H1 (cell line): ENCODE results near the gene POLN. TPM values are rescaled to one million over a fixed set of nuclear protein-coding genes. Genes with fewer than 3 reads are reported as not detected.

Source experiments
- CTCF ChIA-PET: fragments of 300-600 bp; sonication (Branson Sonifier 250); formaldehyde crosslinking; loops from one replicate; lab custom pipeline; 2021; ENCODE audit not compliant: partially characterized antibody; lab: Charles Lee
- POLR2A ChIA-PET: fragments of 300-600 bp; sonication (Branson Sonifier 250); formaldehyde crosslinking; loops from one replicate; lab custom pipeline; 2021; ENCODE audit warnings: inconsistent platforms; ENCODE audit not compliant: partially characterized antibody; lab: Charles Lee
- DNase-seq, 2 experiments: peaks; one replicate each; pipeline versions ENCODE4 v3.0.0 to v3.0.0-alpha.2; 2010 to 2022; ENCODE audit warnings: low spot score in 2 of 2, low read depth in 1 of 2, mixed read lengths in 1 of 2
- FAIRE-seq: peaks from 2 replicates; lab custom pipeline; 2011; peaks lifted over from hg19 to GRCh38; lab: Jason Lieb, UNC
- H2AFZ ChIP-seq: 2 replicates; pipeline ENCODE4 v1.8.1; 2012; ENCODE audit warnings: low read length, inconsistent platforms
- H2AK5ac ChIP-seq: 2 replicates; pipeline ENCODE4 v1.6.1; 2013; ENCODE audit warnings: low read depth, low read length
- H2BK120ac ChIP-seq: replicated peaks from 2 replicates; pipeline ENCODE3; 2013; ENCODE audit warnings: low read depth, low read length, inconsistent platforms
- H2BK12ac ChIP-seq: 2 replicates; pipeline ENCODE4 v1.6.1; 2013; ENCODE audit warnings: low read depth, low read length
- H2BK15ac ChIP-seq: 2 replicates; pipeline ENCODE4 v1.6.1; 2013; ENCODE audit warnings: low read length
- H2BK20ac ChIP-seq: 2 replicates; pipeline ENCODE4 v1.6.1; 2013; ENCODE audit warnings: low read length
- H2BK5ac ChIP-seq: 2 replicates; pipeline ENCODE4 v1.6.1; 2013; ENCODE audit warnings: low read depth, low read length
- H3K14ac ChIP-seq: 2 replicates; pipeline ENCODE4 v1.6.1; 2013; ENCODE audit warnings: inconsistent platforms; ENCODE audit not compliant: insufficient read length
- H3K18ac ChIP-seq: 2 replicates; pipeline ENCODE4 v1.6.1; 2013; ENCODE audit warnings: low read length; ENCODE audit errors: extremely low read depth
- H3K23ac ChIP-seq: 2 replicates; pipeline ENCODE4 v1.6.1; 2013; ENCODE audit warnings: inconsistent platforms; ENCODE audit not compliant: insufficient read length
- H3K23me2 ChIP-seq: 2 replicates; pipeline ENCODE4 v1.6.1; 2013; ENCODE audit warnings: low read depth, low read length
- H3K27ac ChIP-seq: 2 replicates; pipeline ENCODE4 v1.6.1; 2011; ENCODE audit warnings: low read depth, low read length, inconsistent platforms
- H3K27me3 ChIP-seq, 4 experiments: replicated peaks in 1 of 4; 1 replicate in 1 of 4; 2 replicates in 3 of 4; pipeline versions ENCODE4 v1.6.1 to v1.8.1; 2011 to 2013; ENCODE audit warnings: low read length in 3 of 4, mild to moderate bottlenecking in 3 of 4, inconsistent platforms in 2 of 4, mixed read lengths in 2 of 4, moderate library complexity in 1 of 4; ENCODE audit not compliant: control insufficient read depth in 3 of 4, insufficient read depth in 3 of 4; ENCODE audit errors: extremely low read depth in 1 of 4
- H3K36me3 ChIP-seq, 4 experiments: 2 replicates each; pipeline versions ENCODE4 v1.6.1 to v1.8.1; 2011 to 2013; ENCODE audit warnings: mild to moderate bottlenecking in 4 of 4, low read length in 3 of 4, moderate library complexity in 2 of 4, control low read depth in 1 of 4, inconsistent platforms in 1 of 4; ENCODE audit not compliant: insufficient read depth in 4 of 4, control insufficient read depth in 2 of 4
- H3K4ac ChIP-seq: replicated peaks from 2 replicates; pipeline ENCODE3; 2013; ENCODE audit warnings: low read length, low read depth, mixed read lengths, inconsistent platforms; ENCODE audit not compliant: insufficient read length
- H3K4me1 ChIP-seq, 4 experiments: replicated peaks in 1 of 4; 1 replicate in 1 of 4; 2 replicates in 3 of 4; pipeline versions ENCODE4 v1.6.1 to v1.8.1; 2011 to 2013; ENCODE audit warnings: low read length in 3 of 4, inconsistent platforms in 2 of 4, mixed read lengths in 1 of 4; ENCODE audit not compliant: insufficient read depth in 4 of 4, control insufficient read depth in 3 of 4
- H3K4me2 ChIP-seq, 2 experiments: 2 replicates each; pipeline versions ENCODE4 v1.6.1 to v1.8.1; 2011 to 2013; ENCODE audit warnings: low read depth in 2 of 2, low read length in 2 of 2, control low read depth in 1 of 2, inconsistent platforms in 1 of 2, mild to moderate bottlenecking in 1 of 2; ENCODE audit not compliant: insufficient read depth in 1 of 2
- H3K4me3 ChIP-seq, 4 experiments: fragments of 200-600, 300-600 bp in 1 of 4; sonication (generic), shearing (Covaris generic), sonication (Bioruptor Twin) in 1 of 4; 2 replicates each; pipeline versions ENCODE4 v1.5.1 to v1.8.1; 2011 to 2016; ENCODE audit warnings: low read length in 4 of 4, low read depth in 3 of 4, control low read depth in 2 of 4, inconsistent platforms in 2 of 4, mild to moderate bottlenecking in 2 of 4, mixed read lengths in 1 of 4, moderate library complexity in 1 of 4; ENCODE audit not compliant: insufficient read depth in 2 of 4; ENCODE audit errors: extremely low read depth in 1 of 4
- H3K56ac ChIP-seq: replicated peaks from 2 replicates; pipeline ENCODE3; 2013; ENCODE audit warnings: low read depth, mild to moderate bottlenecking, mixed read lengths, low read length, inconsistent platforms; ENCODE audit not compliant: insufficient read length
- H3K79me1 ChIP-seq: 2 replicates; pipeline ENCODE4 v1.6.1; 2013; ENCODE audit warnings: low read depth, low read length, control low read depth
- H3K79me2 ChIP-seq, 2 experiments: 2 replicates each; pipeline versions ENCODE4 v1.6.1 to v1.8.1; 2012 to 2013; ENCODE audit warnings: low read length in 2 of 2, mild to moderate bottlenecking in 2 of 2, inconsistent platforms in 1 of 2; ENCODE audit not compliant: insufficient read depth in 2 of 2, control insufficient read depth in 1 of 2
- H3K9ac ChIP-seq, 4 experiments: replicated peaks in 1 of 4; 1 replicate in 1 of 4; 2 replicates in 3 of 4; pipeline versions ENCODE4 v1.6.1 to v1.8.1; 2011 to 2013; ENCODE audit warnings: low read depth in 3 of 4, low read length in 3 of 4, control low read depth in 2 of 4, mild to moderate bottlenecking in 2 of 4, moderate library complexity in 2 of 4, inconsistent platforms in 1 of 4; ENCODE audit errors: extremely low read depth in 1 of 4
- H3K9me3 ChIP-seq, 2 experiments: 2 replicates each; pipeline versions ENCODE4 v1.6.1 to v1.8.1; 2012 to 2013; ENCODE audit warnings: mild to moderate bottlenecking in 2 of 2, moderate library complexity in 2 of 2, control low read depth in 1 of 2, inconsistent platforms in 1 of 2, low read depth in 1 of 2, low read length in 1 of 2, mixed read lengths in 1 of 2; ENCODE audit not compliant: insufficient read depth in 2 of 2
- H4K20me1 ChIP-seq, 2 experiments: replicated peaks in 1 of 2; 2 replicates each; pipeline versions ENCODE3 to v1.8.1; 2011 to 2013; ENCODE audit warnings: inconsistent platforms in 2 of 2, low read length in 2 of 2, mild to moderate bottlenecking in 1 of 2; ENCODE audit not compliant: insufficient read depth in 2 of 2, control insufficient read depth in 1 of 2
- H4K5ac ChIP-seq: 2 replicates; pipeline ENCODE4 v1.6.1; 2013; ENCODE audit warnings: low read length, low read depth, mixed read lengths, inconsistent platforms; ENCODE audit not compliant: insufficient read length
- H4K8ac ChIP-seq: 2 replicates; pipeline ENCODE4 v1.8.0; 2013; ENCODE audit warnings: mild to moderate bottlenecking, moderate library complexity, low read length, inconsistent platforms; ENCODE audit not compliant: insufficient read depth; ENCODE audit errors: extremely low read depth
- H4K91ac ChIP-seq: replicated peaks from 2 replicates; pipeline ENCODE3; 2013; ENCODE audit warnings: low read length, mixed read lengths, inconsistent platforms; ENCODE audit not compliant: insufficient read length
- ATF2 ChIP-seq: IDR thresholded peaks from 2 replicates; pipeline ENCODE4 v1.6.1; 2012; ENCODE audit warnings: low read length, inconsistent platforms
- CTBP2 ChIP-seq: IDR thresholded peaks from 2 replicates; pipeline ENCODE4 v1.7.0; 2011; ENCODE audit warnings: borderline replicate concordance, mild to moderate bottlenecking, moderate library complexity, mixed read lengths, low read length; ENCODE audit not compliant: insufficient read depth, insufficient read length
- GABPA ChIP-seq: IDR thresholded peaks from 2 replicates; pipeline ENCODE4 v1.6.1; 2011; ENCODE audit warnings: mild to moderate bottlenecking, low read length, moderate library complexity, borderline replicate concordance; ENCODE audit not compliant: insufficient read depth
- RFX5 ChIP-seq: IDR thresholded peaks from 2 replicates; pipeline ENCODE4 v1.6.1; 2011; ENCODE audit warnings: low read depth, low read length, improper control_type of control experiment, borderline replicate concordance
- SIN3A ChIP-seq, 2 experiments: IDR thresholded peaks in 1 of 2; conservative IDR thresholded peaks in 1 of 2; 2 replicates each; pipeline ENCODE4 v1.6.1; 2011 to 2012; ENCODE audit warnings: low read length in 2 of 2, improper control_type of control experiment in 1 of 2, low read depth in 1 of 2, mild to moderate bottlenecking in 1 of 2
- SIX5 ChIP-seq: IDR thresholded peaks from 2 replicates; pipeline ENCODE4 v1.6.1; 2011; ENCODE audit warnings: mild to moderate bottlenecking, low read depth, low read length
- TBP ChIP-seq: IDR thresholded peaks from 2 replicates; pipeline ENCODE4 v1.6.1; 2011; ENCODE audit warnings: low read depth, low read length, improper control_type of control experiment
- USF2 ChIP-seq: IDR thresholded peaks from 2 replicates; pipeline ENCODE4 v1.6.1; 2011; ENCODE audit warnings: low read length, improper control_type of control experiment
- YY1 ChIP-seq: IDR thresholded peaks from 2 replicates; pipeline ENCODE4 v1.6.1; 2011; ENCODE audit warnings: low read depth, mild to moderate bottlenecking, low read length
- WGBS, 2 experiments: shearing (Covaris generic) in 1 of 2; methylation state at CpG; one replicate each; pipeline versions ENCODE4 v1.1.6 to v1.1.7; 2013 to 2015; ENCODE audit warnings: low lambda C conversion rate in 2 of 2, mixed read lengths in 2 of 2, inconsistent platforms in 1 of 2, low coverage in 1 of 2, missing lambda C conversion rate in 1 of 2; ENCODE audit not compliant: insufficient replicate concordance in 2 of 2, insufficient coverage in 1 of 2, insufficient read length in 1 of 2; ENCODE audit errors: extremely low coverage in 1 of 2, missing lambda C conversion rate in 1 of 2; 5-methylcytosine and 5-hydroxymethylcytosine counted together
- polyA plus RNA-seq, 7 experiments: library from polyadenylated mRNA; depleted of rRNA in 3 of 7; stranded (reverse) in 5 of 7; unstranded in 2 of 7; fragments of >200 nt in 5 of 7; fragments of 200-250 nt in 2 of 7; gene quantifications; 1 replicate in 5 of 7; 2 replicates in 1 of 7; 4 replicates in 1 of 7; pipeline versions ENCODE4 v1.2.1 to v1.2.3, GENCODE V29; 2011 to 2013; ENCODE audit warnings: missing spikeins in 2 of 7, mixed read lengths in 2 of 7
- total RNA-seq: library from RNA; stranded (reverse); fragmentation: NEBNext Ultra II Directional; extraction: Animal tissue kit (Norgen Biotek cat#: 25700); gene quantifications from 2 replicates; pipeline ENCODE4 v1.2.1, GENCODE V29; 2021

POLN gene
- total and polyA plus RNA-seq, 2 of the 8 experiments (the other 6 are each of a cell fraction or from before 2014, with no cell fraction given) = 0.98 to 1.5 TPM

GRCh38 chr4:2251795-2252529 lies 10.0 kb upstream of the POLN start:
- H3K79me2 ChIP-seq = no peaks in the 10 kb centered on the region
- H3K9ac ChIP-seq = no peak overlapping the region
- H3K79me1 ChIP-seq = no peaks in the 10 kb centered on the region
- no peak overlapping the region for H2BK12ac ChIP-seq
- no peak overlapping the region for H4K5ac ChIP-seq
- H2BK120ac ChIP-seq = no peak overlapping the region
- ChIA-PET CTCF (no interaction called here), POLR2A (interaction anchor here (0.8 kb wide), 1 partner anchor 13 kb away, joined by 3 read pairs; no protein-coding TSS in a partner anchor)
- no peak overlapping the region for H3K4me3 ChIP-seq
- H3K56ac ChIP-seq = no peak overlapping the region
- H3K23me2 ChIP-seq = no peaks in the 10 kb centered on the region
- H2BK20ac ChIP-seq = no peak overlapping the region
- H3K18ac ChIP-seq = no peak overlapping the region
- H3K4ac ChIP-seq = no peak overlapping the region
- peak overlapping the region; percentile 25; the same call in 1 of the 2 replicates for H4K8ac ChIP-seq
- no peak overlapping the region for H3K27ac ChIP-seq
- H4K91ac ChIP-seq = no peak overlapping the region
- peaks cover 0 to 5% of the 10 kb centered on the region in 2 experiments for H4K20me1 ChIP-seq
- no peak overlapping the region for H2BK5ac ChIP-seq
- H3K4me1 ChIP-seq = 0 out of 7 replicates have a peak, but pooled peaks cover 0 to 4% (median 0%) of the 10 kb centered on the region in 4 experiments
- no peak overlapping the region for H3K23ac ChIP-seq
- 91% methylated on average over 14 of the region's 16 CpGs; no CpG with 5 or more reads in 1 of the 2 experiments for WGBS, 2 experiments
- H3K36me3 ChIP-seq = peaks cover 0 to 5% (median 2%) of the 10 kb centered on the region in 4 experiments; a peak in 2 of 8 replicates
- DNase-seq = peak in 1 of 2 experiments; percentile 39
- no peak overlapping the region for H3K14ac ChIP-seq
- no peak for FAIRE-seq
- no peak overlapping the region for H2BK15ac ChIP-seq
- no peak overlapping the region for H3K4me2 ChIP-seq
- no peaks in the 10 kb centered on the region for H3K27me3 ChIP-seq
- no peak overlapping the region for H2AFZ ChIP-seq
- H2AK5ac ChIP-seq = no peak overlapping the region
- no peaks in the 10 kb centered on the region for H3K9me3 ChIP-seq
- TF ChIP-seq YY1 (no peak), CTBP2 (no peak), USF2 (no peak), ATF2 (no peak), GABPA (no peak), TBP (no peak), SIX5 (no peak), SIN3A (conservative IDR thresholded peaks at IDR 0.05 in 1 of 2, IDR thresholded peaks at IDR 0.05 in 1 of 2; ENCODE audit: low read depth in 1 of 2, low read length in 2 of 2) (no peak), RFX5 (no peak)
